NCI-H345 (cell line): ENCODE data around the gene CCDC57.
"Not testable (repeated sequence)": the region's sequence is repeated elsewhere in the genome, so short reads cannot be mapped to it uniquely, and the experiment has no call there.

Source experiments
- DNase-seq: peaks from one replicate; lab custom pipeline; 2025; lab: John Stamatoyannopoulos, UW

CCDC57 gene, protein sequence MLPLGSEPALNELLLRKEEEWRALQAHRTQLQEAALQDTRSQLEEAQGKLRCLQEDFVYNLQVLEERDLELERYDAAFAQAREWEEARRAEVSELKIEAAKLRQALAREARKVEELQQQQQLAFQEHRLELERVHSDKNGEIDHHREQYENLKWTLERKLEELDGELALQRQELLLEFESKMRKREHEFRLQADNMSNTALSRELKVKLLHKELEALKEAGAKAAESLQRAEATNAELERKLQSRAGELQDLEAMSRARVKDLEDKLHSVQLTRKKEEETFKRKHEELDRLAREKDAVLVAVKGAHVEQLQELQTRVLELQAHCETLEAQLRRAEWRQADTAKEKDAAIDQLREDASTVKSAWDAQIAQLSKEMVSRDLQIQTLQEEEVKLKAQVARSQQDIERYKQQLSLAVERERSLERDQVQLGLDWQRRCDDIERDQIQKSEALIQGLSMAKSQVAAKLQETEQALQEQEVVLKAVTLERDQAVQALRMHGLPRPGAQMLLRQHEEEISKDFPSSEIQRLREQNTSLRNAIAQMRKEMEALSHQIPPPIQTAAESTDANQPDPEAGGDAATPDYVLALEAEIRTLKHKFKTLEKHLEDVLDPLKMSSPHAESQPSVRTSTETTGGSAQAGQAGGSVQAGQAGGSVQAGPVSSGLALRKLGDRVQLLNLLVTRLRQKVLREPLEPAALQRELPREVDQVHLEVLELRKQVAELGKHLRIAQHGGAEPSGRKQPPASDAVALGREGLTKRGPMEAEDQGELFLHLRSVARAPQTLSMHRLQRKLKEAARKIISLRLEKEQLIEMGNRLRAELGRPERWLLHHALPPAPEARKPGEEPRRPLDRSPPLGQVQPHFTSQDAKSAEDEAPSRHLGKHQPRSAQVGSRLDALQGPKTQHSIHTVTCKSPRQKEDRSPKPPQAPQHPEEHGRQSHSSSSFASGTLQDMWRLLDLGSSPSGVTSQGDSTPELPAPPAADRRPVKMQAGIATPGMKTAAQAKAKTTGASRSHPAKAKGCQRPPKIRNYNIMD

GRCh38 chr17:82212331-82213250, at the start of gene CCDC57:
Gene CCDC57, minus strand, starts transcription at chr17:82212842. Its CDS starts 10,898 bp downstream, at chr17:82201944.
- peak; percentile 85 for DNase-seq

- no peak for DNase-seq
Measured at GRCh38 chr17:82262344-82262743, 49.7 kb upstream of the CCDC57 start.

GRCh38 chr17:82259972-82260961, 47.6 kb upstream of the CCDC57 start:
- not testable (repeated sequence) for DNase-seq

- DNase-seq, result no peak
Measured at GRCh38 chr17:82258555-82258954, 45.9 kb upstream of the CCDC57 start.

GRCh38 chr17:82257473-82257872, 44.8 kb upstream of the CCDC57 start:
- no peak for DNase-seq

DNA sequence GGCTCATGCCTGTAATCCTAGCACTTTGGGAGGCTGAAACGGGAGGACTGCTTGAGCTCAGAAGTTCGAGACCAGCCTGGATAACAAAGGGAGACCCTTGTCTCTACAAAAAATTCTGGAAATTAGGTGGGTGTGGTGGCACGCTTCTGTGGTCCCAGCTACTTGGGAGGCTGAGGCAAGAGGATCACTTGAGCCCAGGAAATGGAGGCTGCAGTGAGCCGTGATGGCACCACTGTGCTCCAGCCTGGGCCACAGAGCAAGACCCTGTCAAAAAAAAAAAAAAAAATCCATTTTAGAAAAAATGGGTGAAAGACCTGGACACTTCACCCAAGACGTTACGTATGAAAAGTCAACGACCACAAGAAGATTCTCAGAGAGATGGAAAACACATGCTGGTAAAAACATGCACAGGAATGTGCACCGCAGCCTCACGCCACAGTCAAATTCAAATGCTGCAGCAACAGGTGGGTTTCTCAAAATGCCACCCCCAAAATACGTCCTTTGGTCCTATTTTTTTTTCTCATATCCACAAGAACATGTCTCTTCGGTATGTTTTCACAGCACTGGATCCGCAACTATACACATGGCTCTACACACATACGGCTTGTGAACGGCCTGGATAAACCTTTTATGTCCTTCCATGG, 43.7 kb upstream of the CCDC57 start:
- DNase-seq, result no peak

DNA sequence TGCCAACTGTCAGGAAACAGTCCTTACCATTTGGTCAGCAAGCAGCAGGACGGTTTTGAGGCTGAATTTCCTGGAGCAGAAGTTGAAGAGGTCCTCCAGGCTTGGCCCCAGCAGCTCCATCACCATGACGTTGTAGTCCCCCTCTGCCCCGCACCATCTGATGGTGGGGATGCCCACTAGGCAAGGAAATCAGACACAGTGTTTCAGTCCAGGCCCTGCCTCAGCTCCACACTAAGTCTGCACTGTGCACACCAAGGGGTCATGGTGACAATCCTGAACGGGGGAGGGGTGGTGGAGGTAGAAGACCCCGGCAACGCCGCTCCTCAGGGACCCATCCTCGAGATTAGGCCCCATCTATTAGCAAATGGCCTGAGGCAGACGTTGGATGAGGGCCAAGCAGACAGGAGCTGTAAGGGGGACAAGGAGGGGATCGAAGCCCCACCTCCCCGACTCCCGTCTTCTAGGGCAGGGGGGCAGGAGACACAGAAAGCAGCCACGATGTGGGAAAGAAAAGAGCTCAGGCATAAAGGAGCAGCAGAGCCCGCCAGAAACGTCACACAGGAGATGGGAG, 42.8 kb upstream of the CCDC57 start:
- no peak for DNase-seq

GRCh38 chr17:82254746-82255145, 42.1 kb upstream of the CCDC57 start:
- DNase-seq, result not testable (repeated sequence)

DNA sequence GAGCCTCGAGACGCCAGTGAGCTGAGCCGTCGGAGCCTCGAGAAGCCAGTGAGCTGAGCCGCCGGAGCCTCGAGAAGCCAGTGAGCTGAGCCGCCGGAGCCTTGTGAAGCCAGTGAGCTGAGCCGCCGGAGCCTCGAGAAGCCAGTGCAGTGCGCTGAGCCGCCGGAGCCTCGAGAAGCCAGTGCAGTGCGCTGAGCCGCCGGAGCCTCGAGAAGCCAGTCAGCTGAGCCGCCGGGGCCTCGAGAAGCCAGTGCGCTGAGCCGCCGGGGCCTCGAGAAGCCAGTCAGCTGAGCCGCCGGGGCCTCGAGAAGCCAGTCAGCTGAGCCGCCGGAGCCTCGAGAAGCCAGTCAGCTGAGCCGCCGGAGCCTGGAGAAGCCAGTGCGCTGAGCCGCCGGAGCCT, 41.5 kb upstream of the CCDC57 start:
- not testable (repeated sequence) for DNase-seq

DNA sequence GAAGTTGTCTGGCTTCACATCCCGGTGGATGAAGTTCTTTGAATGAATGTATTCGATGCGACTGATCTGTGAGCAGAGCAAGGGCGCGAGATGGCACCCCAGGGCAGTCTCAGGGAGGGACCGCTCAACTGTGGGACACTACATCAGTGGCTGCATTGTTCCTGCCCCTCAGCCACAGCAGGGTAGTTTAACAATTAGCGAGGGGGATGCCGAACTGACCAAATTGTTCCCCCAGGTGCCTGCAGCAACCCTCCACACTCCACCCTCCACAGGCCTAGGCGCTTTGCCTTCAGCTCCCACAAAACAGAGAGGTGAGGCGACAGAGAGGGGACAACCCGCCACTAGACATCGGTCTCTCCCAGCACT, 40.5 kb upstream of the CCDC57 start:
- DNase-seq, result no peak

DNA sequence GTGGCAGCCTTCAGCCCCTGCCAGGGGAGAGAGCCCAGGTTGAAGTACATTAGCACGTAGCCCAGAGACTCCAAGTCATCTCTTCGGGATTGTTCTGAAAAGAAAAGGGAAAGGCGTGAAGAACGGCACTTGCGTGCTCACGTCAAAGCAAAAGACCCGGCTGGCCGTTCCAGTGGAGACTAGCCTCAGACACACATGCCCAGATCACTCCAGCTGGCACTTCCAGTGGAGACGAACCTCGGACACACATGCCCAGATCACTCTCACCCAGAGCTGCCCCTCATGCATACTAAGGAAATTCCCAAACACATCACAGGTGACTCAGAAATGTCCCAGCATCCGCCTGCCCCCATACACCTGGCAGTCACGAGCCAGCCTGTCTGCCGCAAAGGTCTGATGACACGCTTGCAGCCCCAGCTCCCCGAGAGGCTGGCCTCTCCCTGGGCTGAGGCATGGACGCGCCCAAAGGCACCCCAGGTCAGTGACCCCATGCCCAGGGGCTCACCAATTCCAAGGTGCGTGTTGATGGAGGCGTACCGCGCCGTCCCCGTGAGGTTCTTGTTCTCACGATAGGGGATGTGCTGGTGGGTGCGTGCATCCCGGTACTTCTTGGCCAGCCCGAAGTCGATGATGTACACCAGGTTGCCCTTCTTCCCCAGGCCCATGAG, 40.0 kb upstream of the CCDC57 start:
- no peak for DNase-seq

DNA sequence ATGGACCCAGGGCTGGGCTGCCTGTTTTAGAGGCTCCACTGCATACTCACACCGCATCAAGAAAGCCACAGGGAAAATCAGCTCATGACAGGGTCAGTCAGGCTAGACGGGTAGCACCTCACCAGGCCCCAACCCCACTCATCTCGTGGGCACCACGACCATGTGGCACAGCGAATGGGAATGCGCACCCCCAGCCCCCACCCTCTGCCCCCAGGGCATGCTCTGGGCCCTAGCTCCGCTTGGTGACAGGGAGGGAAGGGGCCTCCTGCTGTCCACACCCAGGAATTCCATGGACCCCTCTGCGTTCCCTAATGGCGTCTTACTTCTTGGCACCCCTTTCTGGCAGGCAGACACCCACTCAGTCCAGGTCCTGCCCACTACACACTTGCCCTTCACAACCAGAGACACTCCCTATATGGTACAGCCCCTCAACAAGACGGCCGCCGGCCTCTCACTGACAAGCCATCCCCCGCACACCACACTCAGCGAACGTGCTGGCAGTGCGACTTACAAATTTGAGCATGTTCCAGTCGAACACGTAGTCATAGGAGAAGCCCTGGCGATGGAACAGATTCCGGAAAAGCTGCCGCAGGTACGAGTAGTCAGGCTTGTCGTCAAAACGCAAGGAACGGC, 38.3 kb upstream of the CCDC57 start:
- DNase-seq, result no peak

DNA sequence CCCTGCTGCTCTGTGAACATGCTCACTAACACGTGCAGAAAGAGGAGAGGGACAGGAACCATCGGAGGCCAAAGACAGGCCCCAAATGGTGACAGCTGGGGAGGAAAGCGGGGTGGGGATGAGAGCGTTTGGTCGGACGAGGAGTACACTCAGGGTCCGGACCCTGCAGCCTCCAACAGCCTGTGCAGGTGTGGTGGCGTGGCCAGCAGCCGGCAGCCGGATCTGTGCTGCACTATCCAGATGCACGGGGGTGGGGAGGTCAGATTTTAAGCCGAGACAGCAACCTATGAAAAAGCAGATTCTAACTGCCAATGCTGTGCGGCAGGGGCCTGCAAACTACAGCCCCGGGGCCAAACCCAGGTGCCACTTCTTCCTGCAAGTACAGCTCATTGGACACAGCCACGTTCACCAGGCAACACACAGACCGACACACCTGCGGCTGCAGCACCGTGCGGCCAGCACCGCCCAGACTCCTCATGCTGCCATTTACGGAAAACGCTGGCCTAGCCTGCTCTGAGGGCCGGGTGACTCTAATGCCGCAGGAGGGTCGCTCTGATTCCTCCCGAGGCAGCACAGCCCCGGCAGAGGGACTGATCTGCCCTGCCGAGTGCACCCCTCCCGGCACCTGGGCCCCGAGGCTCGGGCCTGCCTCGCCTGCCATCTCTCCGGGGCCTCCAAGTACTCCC, 37.4 kb upstream of the CCDC57 start:
- DNase-seq, result no peak

DNA sequence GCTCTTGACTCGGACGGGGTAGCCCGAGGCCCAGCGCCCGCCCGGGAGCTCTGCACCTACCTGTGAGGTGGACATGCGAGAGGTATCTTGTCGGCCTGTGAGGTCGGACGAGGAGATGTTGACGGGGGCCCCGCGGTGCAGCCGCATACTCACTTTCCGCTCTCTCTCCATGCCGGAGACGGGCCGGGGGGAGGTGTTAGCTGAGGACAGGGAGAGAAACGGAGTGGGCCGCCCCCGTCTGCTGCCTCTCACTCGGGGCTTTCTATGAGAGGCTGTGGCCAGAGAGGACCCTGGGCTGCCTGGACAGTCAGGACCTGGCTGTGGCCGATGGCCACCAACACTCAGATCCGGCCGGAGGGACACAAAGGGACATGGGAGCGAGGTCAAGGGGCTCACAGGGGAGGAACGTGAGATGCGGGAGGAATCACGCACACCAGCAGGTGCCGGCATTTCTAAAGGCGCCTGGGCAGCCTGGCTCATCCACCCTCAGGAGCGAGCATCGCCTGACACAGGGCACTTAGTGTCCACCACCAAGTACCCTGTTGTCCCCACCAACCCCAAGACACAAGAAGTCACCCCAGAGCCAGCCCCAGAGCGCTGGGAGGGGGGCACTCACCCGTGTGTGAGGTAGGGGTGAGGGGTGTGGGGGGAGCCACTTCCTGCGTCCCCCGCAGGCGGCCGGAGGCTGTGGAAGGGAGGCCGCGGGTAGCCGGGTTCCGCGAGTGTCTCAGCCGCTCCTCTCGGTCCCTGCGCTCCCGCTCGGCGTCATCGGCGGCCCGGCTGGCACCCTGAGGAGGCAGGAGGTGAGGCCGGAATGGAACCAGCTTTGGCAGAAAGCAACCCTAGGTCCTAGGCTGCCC, 36.4 kb upstream of the CCDC57 start:
- no peak for DNase-seq

DNA sequence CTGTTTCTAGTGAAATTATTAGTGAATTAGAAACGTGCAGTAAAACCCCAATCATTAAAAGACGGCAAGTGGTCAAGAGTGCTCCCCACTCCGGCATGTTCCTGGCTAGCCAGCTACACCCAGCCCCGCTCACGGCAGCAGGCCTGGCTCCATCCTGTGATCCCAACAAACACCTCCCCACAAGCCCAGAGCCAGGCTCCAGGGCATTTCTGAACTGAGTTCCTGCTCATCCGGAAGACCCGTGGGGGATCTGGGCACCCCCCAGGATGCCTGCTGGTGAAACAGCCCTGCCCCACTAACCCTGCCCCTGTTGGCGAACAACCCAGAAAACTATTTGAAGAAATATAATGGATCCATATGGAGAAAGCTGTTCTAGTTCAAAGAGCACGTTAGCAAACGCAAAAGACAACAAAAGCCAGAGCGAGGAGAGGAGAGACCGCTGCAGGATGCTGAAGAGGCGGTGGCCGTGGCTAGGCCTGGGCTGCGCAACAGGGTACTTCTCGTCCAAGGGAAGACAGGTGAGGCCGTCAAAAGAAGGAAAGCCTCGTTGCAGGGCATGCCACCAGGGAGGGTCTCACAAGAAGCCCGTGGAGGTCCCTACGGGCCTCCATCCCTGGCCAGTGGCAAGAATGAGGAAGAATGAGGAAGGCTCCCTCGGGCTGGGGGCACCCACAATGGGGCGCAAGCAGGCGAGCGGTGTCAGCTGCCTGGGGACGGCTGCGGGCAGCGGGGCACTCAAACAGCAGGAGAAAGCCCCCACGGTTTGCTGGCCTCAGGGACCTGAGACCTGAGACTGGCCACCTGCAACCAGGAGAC, 35.4 kb upstream of the CCDC57 start:
- no peak for DNase-seq

GRCh38 chr17:82247182-82247823, 34.7 kb upstream of the CCDC57 start:
- DNase-seq, result no peak
